ENCODE results near the gene CLPSL1.

The CLPSL1 gene

DNA sequence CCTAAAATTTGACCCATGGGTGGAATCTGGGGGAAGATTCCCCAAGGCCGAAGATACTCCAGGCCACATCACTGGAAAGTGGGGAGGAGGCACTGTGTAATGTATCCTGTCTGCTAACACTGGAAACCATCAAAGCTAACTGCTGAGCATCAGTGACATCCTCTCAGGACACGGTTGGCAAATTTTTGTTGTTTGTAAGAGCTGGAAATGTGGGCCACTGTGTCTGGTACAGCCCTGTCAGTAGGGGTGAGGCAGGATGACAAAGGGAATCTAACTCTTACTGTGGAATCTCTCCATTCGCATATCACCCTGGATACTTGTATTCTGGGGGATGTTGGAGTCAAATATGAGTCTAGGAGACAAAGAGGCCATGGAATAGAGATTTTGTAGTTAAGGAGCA, 21.4 kb upstream of the CLPSL1 start:
- no peak for DNase-seq

DNA sequence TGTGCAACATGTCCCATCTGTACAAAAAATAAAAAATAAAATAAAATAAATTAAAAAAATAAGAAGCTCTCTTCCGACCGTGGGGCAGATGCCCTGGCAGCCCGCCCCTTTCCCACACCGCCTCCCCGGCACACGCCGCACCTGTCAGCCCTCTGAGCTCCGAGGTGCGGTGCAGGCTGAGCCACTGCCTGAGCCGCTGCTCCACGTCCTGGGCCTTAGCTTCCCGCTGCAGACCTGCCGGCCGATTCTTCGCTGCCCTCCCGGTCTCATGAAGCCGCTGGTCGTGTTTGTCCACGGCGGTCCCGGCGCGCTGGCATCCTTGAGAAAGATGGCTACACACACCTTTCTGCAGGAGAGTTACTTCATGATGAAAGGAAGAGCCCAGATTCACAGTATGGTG, 15.1 kb upstream of the CLPSL1 start:
- no peak for DNase-seq

DNA sequence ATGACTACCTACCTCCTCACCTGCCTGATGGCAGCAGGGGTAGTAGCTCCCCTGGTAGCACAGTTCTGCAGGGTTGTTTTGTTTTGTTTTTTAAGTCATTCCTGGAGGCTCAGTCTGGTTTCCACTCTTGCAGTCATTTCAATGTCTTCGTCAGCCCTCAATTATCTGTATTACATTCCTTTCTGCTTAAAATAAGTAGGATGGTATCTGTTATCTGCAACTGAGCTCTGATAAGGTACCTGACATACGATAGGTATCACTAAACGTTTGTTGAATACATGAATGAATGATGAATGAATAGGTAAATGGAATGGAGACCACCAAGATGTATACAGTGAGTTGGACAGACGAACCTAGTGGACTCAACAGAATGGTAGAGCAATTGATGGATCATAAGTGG, 11.6 kb upstream of the CLPSL1 start:
- no peak for DNase-seq

DNA sequence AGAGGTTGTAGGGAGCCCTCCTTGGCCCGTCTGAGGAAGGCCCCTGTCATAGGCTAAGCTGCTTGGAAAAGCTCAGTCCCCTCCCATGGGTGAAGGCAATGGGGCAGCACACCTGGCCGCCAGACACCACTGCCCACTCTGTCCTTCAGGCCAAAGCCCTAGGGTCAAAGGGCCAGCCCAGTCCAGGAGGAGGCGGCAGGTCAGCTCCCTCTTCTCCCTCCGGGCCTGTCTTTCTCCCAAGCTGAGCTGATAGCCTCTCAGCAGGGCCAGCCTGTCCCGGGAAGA, 9.5 kb upstream of the CLPSL1 start:
- no peak for DNase-seq

DNA sequence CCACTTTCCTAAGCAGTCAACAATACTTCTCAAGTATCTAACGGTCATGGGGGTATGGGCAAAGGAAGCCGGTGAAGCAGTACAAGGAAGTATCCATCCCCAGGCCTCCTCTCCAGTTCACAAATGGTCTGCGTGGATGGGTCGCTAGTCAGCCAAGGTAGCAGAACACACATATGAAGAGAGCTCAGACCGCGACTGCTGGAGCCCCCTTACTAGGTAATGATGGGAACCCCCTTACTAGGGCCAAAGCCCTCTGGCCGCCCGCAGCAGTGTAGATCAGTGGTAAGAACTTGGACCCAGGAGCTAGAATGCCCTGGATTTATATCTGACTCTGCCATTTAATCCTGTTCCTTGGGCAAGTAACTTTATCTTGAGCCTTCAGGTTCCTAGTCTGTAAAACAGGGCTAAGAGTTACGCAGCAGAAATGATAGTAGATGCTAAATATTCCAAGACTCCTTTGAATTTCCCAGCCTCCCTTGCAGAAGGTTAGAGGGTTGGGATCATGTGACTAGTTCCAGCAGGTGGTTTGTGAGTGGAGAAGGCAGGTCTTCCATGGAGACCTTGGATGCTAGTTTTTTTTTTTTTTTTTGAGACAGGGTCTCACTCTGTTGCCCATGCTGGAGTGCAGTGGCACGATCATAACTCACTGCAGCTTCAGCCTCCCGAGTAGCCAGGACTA, 6.6 kb upstream of the CLPSL1 start:
- no peak for DNase-seq

DNA sequence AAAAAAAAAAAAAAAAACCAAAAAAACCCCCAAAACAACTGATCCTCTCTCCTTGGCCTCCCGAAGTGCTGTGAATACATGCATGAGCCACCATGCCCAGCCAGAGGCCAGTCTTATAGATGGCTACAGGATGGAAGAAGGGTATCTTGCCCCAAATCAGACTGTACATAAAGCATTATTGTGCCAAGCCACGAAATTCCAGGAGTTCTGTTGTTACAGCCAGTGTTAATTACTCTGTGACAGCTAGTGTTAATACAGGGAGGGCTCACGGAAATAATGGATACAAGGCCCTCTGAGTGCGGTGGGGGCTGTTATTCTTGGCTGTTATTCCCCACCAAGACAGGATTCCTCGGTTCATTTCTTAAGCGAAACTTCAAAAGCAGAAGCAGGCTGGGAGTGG, 5.8 kb upstream of the CLPSL1 start:
- DNase-seq = no peak

DNA sequence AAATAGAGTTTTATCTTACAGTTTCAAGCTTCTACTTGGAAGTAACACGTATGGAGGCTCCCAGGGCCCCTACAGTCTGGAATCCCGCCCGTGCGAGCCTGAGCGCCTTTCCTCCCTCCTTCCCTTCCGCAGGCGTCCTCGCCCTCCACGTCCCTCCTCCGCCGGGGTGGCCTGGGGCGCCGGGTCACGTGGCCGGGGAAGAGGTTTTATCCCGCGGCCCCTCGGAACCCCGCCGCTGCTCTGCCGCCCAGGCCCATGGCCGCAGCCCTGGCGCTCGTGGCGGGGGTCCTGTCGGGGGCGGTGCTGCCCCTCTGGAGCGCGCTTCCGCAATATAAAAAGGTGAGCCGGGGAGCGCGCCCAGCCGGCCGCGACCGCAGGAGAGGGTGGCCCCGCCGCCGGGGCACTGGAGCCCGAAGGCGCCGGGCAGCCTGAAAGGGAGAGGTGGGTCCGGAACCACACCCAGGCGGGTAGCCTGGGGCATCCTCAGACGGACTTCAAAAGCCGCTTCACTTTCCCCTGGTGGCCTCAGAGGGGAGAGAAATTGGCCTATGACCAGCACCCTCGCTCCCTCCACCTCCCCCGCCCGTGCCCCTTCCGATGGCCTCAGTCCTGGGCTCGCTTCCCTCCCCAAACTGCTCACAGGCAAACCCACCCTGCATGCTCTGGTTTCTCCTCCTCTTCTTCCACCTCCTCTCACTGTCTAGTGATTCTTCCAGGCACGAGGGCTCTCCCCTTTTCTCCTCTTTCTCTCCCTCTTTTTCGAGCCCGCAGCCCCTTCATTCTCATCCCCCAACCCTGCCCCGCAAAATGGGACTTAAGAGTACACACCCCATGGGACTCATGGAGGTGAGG, 4.2 kb upstream of the CLPSL1 start, which contains the start of gene CLPSL2:
Gene CLPSL2, plus strand, starts transcription at position 235 of the 852 bp plus-strand sequence. Its CDS starts 21 bp downstream, at position 256.
- DNase-seq = peak in 1 of 2 donors; percentile 10

DNA sequence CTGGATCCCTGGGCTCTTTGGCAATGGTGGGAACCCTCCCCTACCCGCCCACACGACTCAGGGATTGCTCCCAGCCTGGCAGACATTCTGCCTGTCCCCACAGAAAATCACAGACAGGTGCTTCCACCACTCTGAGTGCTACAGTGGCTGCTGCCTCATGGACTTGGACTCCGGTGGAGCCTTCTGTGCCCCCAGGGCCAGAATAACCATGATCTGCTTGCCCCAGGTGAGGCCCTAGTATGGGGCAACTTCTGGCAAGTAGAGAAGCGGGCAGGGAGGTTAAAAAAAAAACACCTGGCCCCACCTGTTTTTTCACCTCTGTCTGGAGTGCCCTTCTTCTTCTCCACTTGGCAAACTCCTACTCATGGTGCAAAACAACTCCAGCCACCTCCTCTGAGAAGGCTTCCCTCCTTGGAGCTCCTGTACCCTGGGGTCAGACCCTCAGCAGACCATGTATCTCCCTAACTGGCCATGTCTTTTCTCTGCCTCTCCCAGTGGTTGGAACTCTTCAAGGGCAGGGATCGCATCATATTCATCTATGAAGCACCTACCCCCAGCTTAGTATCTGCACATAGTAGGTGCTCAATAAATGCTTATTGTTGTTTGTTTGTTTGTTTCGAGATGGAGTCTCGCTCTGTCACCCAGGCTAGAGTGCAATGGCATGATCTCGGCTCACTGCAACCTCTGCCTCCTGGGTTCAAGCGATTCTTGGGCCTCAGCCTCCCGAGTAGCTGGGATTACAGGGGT, 3.3 kb upstream of the CLPSL1 start:
- DNase-seq = no peak

DNA sequence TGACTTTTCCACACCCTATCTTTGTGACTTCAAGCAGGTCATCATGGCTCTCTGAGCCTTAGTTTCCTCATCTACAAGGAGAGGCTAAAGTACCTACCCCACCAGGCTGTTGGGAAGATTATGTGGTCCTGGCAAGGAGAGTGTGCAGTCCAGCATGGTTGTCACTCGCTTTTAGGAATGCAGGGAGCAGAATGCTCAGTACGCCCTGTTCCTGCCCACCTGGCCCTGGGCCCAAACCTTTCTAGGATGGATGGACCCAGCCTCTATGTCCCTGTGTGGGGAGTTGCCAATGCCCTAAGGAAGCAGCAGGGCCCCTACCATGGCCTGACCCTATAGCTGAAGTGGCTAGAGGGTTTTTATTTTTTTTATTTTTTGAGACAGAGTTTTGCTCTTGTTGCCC, 2.4 kb upstream of the CLPSL1 start:
- no peak for DNase-seq

DNA sequence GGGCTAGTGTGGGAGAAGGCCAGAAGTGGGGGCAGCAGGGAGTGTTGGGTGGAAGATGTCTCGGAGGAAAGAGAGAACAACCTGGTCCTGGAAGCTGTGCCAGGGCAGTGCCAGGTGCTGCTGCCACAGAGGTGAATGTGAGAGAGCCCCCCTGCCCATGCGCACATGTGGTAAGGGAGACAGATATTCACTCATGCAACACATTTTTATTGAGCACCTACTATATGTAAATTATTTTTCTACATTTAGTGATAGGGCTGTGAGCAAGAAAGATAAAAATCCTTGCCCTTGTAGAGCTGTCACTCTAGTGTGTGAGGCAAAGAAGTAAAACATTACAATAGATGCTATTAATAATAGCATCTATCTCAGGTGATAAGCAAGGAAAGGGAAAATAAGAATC, 471 bp downstream of the CLPSL1 start:
- DNase-seq = no peak

DNA sequence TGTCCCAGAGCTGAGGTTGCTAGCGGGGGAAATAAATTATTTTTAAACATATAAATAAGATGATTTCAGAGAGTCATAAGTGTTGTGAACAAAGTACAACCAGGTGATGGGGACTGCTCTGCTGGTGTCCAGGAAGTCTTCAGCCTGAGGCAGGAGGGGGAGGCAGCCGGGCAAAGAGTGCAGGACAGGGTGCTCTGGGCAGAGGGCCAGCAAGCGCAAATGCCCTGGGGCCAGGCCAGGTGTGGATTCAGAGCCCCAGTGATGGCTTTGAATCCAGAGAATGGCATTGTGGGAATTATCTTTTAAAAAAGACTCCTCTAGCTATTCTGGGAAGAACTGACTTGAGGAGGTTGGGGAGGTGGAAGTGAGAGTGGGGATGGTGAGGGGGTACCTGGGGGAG, 1.6 kb downstream of the CLPSL1 start:
- no peak for DNase-seq

DNA sequence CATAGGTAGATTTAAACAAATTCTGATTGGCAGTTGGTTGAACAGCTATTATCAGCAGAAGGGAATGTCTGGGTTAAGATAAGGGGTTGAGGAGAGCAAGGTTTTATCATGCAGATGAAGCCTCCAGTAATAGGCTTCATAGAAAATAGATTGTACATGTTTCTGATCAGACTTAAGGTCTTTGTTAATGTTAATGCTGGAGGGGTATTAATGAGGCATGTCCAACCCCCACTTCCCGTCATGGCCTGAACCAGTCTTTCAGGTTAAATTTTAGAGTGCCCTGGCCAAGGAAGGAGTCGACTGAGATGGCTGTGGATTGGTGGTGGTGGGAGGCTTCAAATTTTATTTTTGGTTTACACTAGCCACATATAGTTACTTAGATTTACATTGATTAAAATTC, 3.4 kb downstream of the CLPSL1 start:
- no peak for DNase-seq

DNA sequence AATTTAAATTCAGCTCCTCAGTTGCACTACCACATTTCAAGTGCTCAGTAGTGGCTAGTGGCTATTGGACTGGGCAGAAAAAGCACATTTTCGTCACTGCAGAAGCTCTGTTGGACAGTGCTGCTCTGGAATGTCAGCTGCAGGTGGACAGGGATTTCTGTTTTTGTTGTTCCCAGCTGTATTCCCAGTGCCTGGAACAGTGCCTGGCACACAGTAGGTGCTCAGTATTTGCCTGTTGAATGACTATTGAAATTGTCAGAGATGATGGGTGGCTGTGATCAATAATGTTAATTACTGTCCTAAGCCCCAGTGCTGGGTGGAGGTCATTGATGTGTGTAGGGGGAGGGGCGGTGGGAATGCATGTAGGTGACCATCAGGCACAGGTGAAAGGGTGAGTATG, 5.5 kb downstream of the CLPSL1 start:
- DNase-seq = no peak

DNA sequence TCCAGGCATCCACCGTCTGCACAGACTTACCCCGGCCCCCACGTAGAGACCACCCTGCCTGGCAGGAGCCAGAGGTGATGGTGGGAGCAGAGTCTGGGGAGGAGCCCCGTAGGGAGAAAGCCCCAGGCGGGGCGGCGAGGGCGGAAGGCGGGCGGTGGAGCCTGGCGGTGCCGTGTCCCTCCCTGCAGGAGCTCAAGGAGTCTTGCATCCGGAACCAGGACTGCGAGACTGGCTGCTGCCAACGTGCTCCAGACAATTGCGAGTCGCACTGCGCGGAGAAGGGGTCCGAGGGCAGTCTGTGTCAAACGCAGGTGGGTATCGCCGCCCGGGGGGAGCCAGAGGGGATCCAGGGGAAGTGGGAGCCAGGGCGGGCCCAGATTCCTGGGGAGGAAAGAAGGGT, 6.0 kb downstream of the CLPSL1 start:
- DNase-seq = no peak

DNA sequence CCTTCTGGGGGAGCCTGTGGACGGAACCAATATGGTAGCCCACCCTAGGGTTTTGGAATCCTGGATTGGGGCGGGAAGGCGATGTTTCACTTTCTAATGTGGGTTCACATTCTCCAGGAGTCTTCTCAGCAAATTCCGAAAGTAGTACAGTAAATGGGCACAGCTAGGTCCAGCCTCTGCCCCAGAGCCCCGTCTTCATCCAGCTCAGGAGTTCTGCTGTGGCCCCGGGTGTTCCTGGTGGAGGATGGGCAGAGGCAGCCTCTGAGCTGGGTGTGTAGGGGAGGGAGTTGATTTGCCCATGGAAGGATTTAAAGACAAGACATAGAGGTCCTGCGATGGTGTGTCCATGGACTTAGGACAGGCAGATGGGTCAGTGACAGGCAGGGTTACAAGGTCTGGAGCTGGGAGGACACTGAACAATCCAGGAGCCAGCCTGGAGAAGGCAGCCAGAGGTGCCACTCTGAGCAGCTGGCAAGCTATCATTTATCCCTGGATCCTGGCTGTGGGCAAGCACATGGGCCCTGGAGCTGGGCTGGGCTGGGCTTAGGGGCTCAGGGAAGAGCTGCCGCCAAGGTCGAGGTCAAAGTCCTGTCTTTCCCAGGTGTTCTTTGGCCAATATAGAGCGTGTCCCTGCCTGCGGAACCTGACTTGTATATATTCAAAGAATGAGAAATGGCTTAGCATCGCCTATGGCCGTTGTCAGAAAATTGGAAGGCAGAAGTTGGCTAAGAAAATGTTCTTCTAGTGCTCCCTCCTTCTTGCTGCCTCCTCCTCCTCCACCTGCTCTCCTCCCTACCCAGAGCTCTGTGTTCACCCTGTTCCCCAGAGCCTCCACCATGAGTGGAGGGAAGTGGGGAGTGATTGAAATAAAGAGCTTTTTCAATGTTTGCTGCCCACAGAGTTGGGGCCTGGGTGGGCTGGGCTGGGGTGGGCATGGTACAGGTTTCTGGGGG, 6.7 kb downstream of the CLPSL1 start:
- no peak for DNase-seq

DNA sequence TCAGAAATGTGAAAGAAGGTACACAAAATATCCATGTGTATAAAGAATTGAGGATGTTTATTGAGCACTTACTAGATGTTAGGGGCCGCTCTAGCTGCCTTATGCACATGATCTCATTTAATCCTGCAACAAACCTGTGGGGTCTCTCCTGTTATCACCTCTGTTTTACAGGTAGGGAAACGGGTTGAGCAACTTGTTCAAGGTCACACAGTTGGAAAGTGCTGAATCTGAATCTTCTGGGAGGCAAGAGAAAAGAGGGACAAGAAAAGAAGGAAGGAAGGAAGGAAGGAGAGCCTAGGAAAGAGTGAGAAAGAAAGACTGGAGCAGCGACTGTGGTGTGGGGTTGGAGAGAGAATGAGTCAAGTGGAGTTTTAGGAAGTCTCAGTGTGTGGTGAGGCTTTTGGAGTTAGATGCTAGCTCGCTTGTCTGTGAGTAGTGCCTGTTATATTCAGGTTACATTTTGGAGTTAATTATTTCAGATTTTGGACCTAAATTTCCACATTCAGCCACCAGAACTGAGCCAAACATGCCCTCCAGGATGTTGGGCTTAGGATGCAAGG, 7.7 kb downstream of the CLPSL1 start:
- no peak for DNase-seq

DNA sequence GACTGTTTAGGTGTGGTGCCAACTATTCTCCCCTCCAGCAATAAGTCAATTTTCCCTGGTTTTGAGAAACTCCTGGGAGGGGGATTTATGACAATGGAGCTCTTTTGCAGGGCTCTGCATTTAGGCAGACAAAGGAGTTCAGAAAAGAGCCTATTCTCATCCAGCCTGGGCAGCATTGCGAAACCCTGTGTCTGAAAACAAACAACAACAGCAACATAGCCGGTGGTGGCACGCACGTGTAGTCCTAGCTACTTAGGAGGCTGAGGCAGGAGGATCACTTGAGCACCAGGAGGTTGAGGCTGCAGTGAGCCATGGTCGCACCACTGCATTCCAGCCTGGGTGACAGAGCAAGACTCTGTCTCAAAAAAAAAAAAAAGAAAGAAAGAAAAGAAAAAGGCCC, 9.9 kb downstream of the CLPSL1 start:
- no peak for DNase-seq

DNA sequence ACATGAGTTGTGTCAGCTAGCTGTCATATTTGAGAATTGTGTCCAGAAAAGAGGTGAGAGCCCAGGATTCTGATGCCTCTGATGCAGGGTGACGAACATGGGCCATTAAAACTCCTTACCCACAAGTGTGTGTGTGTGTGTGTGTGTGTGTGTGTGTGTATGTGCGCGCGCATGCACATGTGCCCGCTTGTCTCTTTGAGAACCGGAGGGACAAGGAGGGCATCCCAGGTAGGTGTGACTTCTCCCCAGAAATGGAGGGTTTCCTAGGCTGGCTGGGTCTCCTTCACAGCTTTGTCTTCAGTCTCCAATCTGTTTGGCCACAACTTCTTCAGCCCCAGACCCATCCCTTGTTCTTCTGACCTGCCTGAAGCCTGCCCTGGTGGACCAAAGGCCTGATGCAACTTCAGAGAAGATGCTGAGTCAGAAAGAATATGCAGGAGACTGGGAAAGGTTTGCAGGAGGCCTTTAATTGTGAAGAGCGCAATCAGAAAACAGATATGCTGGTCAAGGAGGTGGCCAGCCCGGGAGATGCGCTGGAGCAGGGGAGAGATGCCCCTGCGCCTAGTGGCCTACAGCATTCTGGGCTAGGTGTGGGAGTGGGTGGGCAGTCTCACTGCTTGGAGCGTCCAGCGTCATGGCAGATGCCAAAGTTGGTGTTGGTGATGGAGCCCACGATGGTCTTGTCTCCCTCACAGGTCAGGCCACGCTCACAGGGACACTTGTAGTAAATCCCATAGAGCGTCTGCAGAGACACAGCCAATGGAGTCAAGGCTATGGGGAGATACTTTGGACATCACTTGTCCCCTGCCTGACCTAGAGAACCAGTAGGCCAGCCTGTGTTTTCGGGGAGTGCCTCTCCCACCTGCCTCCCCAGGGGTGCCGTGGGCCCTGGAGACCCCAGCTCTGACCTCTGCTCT, 14.0 kb downstream of the CLPSL1 start:
- DNase-seq = no peak

DNA sequence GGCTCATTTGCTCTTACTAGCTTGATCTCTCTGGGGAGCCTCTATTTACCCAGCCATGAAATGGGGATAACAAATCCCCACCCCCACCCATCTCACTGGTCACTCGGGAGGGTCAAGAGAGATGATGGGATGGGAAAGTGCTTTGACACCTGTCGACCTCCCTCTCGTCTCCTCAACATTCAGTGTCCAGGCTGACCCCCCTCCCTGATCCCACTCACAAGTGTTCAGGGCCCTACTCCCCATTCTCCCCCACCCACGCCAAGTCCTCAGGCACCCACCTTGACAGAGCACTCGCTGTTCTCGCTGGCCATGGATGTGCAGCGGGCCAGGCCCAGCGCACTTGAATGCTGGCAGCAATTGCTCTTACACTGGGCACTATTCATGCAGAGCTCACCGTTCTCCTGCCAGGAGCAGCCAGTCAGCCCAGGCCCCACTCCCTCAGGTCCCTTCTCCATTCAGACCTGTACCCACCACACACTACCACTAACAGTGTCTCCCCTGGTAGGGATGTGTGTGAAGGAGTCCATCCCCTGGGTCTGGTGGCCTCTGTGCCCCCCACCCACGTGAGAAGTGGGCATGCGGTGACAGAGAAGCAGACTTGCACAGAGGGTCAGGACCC, 14.7 kb downstream of the CLPSL1 start:
- no peak for DNase-seq

DNA sequence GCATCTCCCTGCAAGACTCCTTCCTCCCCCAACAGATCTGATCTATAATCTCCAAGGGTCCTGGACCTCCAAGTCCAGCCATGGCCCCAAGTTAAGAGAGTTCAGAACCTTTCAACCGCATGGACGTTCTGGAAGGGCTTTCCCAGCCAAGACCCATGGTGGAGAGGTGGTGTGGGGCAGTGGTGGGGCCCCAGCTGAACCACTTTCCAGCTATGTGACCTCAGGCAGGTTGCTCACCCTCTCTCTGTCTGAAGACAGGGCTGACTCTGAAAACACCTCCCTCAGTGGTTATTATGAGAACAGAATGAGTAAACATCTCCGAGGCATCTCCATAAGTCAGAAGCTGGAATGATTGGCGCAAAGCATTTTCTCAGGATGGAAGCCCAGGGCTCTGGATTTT, 15.4 kb downstream of the CLPSL1 start:
- DNase-seq = no peak

Measured in stimulated activated CD4-positive, alpha-beta T cell treated with anti-CD3 and anti-CD28 coated beads, Interleukin-2, amount 100 ng/mL, for 24 hours (primary cell).